AG09309 (cell line): ENCODE data around the gene RAB3B.
"Not testable (repeated sequence)": the region's sequence is repeated elsewhere in the genome, so short reads cannot be mapped to it uniquely, and the experiment has no call there.

Source experiments
- DNase-seq: peaks from one replicate; pipeline ENCODE4 v3.0.0-alpha.2; 2010; ENCODE audit warnings: low read depth
- H3K4me3 ChIP-seq: 2 replicates; pipeline ENCODE4 v1.5.1; 2011; ENCODE audit warnings: mild to moderate bottlenecking, low read depth, low read length, moderate library complexity; ENCODE audit not compliant: control insufficient read depth
- CTCF ChIP-seq: IDR thresholded peaks from 2 replicates; pipeline ENCODE4 v1.5.1; 2011; ENCODE audit warnings: mild to moderate bottlenecking, low read depth, low read length, inconsistent platforms; ENCODE audit not compliant: insufficient read depth, control insufficient read depth; ENCODE audit errors: missing control alignments

Gene RAB3B

GRCh38 chr1:52032124-52032784 is 41.8 kb upstream of the RAB3B start:
- H3K4me3 ChIP-seq = peak overlapping the region; percentile 79
- DNase-seq = no peak
- TF ChIP-seq CTCF = no peak

- not testable (repeated sequence) for DNase-seq, H3K4me3 ChIP-seq
Observed at GRCh38 chr1:52028839-52029238, 38.3 kb upstream of the RAB3B start.

- no peak for TF ChIP-seq CTCF
- no peak for DNase-seq
- no peak overlapping the region for H3K4me3 ChIP-seq
Observed at GRCh38 chr1:52028328-52028727, 37.8 kb upstream of the RAB3B start.

GRCh38 chr1:52026278-52026677 is 35.8 kb upstream of the RAB3B start:
- no peak for DNase-seq
- no peak for TF ChIP-seq CTCF

GRCh38 chr1:52022133-52022532 is 31.6 kb upstream of the RAB3B start:
- TF ChIP-seq CTCF = no peak
- no peak for DNase-seq
- no peak overlapping the region for H3K4me3 ChIP-seq

More at GRCh38 chr1:52026278-52026677, 35.8 kb upstream of the RAB3B start:
- no peak overlapping the region for H3K4me3 ChIP-seq

- no peak for DNase-seq
- TF ChIP-seq CTCF = no peak
- H3K4me3 ChIP-seq = no peak overlapping the region
Observed at GRCh38 chr1:52008071-52008809, 17.7 kb upstream of the RAB3B start.

- DNase-seq = no peak
- no peak for TF ChIP-seq CTCF
- H3K4me3 ChIP-seq = no peak overlapping the region
Observed at GRCh38 chr1:52007215-52008002, 16.9 kb upstream of the RAB3B start.

GRCh38 chr1:52006081-52006553 is 15.6 kb upstream of the RAB3B start:
- H3K4me3 ChIP-seq, DNase-seq: not testable (repeated sequence)

- peak; percentile 72 for DNase-seq
- H3K4me3 ChIP-seq = not testable (repeated sequence)
Observed at GRCh38 chr1:52005548-52005947, 15.0 kb upstream of the RAB3B start.
